NCI-H524 treated with DMSO at 0.1 percent for 48 hours (cell line): ENCODE results near the gene ENSA.
"Not testable (repeated sequence)": the region's sequence is repeated elsewhere in the genome, so short reads cannot be mapped to it uniquely, and the experiment has no call there.

Experiments used
- DNase-seq: peaks from one replicate; lab custom pipeline; 2025; lab: John Stamatoyannopoulos, UW

The ENSA gene

GRCh38 chr1:150629115-150629928 is at the start of gene ENSA:
Gene ENSA (minus strand): TSS chr1:150629612. CDS start chr1:150629470, 142 bp downstream.
- peak; percentile 89 for DNase-seq

DNA sequence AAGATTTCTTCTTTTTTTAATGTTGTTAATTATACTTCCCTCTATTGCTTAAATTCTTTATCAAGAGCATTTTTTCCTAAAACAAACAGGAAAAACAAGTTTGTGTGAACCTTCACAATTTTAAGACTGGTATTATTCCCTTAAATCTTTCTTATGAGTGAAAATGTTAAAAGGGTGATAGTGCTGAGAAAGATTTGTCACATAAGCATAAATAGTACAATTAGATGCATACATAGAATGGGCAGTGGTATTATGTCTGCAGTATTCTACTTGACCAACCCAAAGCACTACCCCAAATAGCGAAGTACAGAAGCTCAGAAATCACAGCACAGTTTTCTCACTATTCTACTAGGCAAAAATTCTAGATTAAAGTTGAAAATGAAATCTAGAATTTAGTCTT is 49.6 kb upstream of the ENSA start:
- no peak for DNase-seq

DNA sequence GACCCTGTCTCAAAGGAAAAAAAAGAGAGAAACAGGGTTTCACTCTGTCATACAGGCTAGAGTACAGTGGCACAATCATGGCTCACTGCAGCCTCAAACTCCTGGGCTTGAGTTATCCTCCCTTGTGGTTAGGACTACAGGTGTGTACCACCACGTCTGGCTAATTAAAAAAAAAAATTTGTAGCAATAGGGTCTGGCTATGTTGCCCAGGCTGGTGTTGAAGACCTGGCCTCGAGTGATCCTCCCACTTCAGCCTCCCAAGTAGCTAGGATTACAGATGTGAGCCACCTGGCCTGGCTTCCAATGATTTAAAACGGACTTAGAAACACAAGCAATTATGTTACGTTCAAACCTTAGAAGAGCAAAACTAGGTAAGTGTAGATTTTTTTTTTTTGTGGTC is 45.5 kb upstream of the ENSA start:
- no peak for DNase-seq

DNA sequence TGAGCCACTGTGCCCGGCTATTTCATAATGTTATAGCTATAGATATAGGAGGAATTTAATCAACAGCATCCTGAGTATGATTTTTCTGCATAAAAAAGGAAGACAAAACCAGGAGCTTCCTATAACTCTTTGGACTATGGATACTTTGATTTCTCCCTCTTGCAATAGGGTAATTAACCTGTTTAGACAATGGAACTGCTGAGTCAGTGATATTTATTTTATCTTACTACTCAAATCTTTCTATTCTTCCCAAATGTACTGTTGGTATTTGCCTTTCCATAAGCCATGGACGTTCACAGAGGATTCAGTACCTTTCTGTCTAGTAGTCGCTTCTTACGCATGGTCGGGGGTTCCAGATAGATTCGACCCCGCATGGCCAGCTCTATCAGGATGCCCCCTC is 33.9 kb upstream of the ENSA start:
- no peak for DNase-seq

DNA sequence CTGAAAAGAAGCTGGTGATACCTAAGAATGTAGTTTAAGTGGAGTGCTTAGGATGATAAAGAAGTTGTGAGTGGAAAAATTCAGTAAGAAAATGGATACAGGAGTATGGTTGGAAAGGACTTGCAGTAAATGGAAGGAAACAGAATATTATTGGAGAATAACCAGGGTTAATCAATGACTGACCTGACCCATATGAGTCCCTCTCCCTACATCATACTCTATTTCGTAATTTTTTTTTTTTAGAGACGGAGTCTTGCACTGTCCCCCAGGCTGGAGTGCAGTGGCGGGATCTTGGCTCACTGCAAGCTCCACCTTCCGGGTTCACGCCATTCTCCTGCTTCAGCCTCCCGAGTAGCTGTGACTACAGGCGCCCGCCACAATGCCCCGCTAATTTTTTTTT is 33.4 kb upstream of the ENSA start:
- DNase-seq, result no peak

DNA sequence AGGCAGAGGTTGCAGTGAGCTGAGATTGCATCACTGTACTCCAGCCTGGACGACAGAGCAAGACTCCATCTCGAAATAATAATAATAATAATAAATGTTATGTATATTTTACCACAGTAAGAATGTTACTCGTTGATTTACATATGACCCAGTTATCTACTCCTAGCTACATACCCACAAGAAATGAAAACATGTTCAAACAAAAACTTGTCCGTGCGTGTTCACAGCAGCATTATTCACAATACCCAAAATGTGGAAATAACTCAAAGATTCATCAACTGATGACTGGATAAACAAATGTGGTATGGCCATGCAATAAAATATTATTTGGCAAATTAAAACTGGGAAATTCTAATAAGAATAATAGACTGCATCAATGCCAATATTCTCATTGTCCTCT is 31.7 kb upstream of the ENSA start:
- DNase-seq, result no peak

- no peak for DNase-seq
Measured at GRCh38 chr1:150660584-150660983, 31.2 kb upstream of the ENSA start.

GRCh38 chr1:150657064-150657463 is 27.7 kb upstream of the ENSA start:
- DNase-seq, result not testable (repeated sequence)

- not testable (repeated sequence) for DNase-seq
Measured at GRCh38 chr1:150654635-150655034, 25.2 kb upstream of the ENSA start.

DNA sequence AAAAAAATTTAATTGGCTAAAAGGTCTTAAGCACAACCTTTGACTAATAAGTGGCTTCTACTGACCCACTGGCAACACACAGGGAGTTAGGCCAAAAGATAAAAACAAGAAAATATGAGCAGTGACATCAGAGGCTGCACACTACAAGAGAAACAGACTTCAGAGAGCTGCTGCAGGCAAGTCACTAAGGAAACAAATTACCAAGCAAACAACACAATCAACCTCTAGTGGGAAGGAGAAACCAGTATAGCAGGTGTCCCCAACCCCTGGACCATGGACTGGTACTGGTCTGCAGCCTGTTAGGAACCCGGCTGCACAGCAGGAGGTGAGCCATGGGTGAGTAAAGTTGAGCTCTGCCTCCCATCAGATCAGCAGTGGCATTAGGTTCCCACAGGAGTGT is 20.8 kb upstream of the ENSA start:
- no peak for DNase-seq

DNA sequence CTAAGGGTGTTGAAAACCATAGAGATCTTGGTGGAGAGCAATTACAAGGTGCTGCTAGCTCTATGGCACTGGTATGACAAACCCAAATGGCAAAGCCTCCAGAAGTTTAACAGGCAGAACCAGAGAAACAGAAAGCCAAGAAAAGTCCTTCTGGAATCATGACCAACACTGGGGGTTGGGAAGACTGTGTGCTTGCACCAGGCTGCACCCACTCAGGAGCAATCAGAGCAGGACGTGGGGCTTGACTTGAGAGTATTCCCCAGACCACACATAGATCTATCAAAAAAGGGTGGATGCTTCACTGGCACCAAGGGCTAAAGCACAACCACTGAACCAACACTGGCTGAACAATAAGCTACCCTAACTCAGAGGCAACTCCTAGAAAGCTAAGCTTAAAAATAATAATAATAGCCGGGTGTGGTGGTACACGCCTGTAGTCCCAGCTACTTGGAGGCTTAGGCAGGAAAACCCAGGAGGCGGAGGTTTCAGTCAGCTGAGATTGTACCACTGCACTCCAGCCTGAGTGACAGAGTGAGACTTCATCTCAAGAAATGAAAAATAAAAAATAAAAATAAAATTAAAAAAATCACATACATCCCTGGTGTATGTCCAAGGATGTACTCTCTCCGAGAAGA is 20.1 kb upstream of the ENSA start:
- no peak for DNase-seq

DNA sequence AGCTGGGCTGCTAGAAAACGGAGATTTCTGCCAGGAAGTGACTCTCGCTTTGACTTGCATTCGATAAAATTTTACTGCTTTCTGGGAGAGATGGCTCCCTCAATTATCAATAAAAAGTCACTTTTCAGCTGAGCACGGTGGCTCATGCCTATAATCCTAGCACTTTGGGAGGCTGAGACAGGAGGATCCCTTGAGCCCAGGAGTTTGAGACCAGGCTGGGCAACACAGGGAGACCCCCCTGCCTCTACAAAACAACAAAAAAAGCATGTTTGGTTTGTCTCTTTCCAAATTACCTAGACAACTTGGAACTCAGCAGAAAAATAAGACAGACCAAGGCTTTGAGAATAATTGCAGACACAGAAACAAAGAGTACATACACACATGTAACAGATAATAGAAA is 12.9 kb upstream of the ENSA start:
- DNase-seq, result no peak

GRCh38 chr1:150641126-150641815 is 11.9 kb upstream of the ENSA start:
- DNase-seq, result not testable (repeated sequence)

GRCh38 chr1:150638430-150638829 is 9.0 kb upstream of the ENSA start:
- DNase-seq, result not testable (repeated sequence)

DNA sequence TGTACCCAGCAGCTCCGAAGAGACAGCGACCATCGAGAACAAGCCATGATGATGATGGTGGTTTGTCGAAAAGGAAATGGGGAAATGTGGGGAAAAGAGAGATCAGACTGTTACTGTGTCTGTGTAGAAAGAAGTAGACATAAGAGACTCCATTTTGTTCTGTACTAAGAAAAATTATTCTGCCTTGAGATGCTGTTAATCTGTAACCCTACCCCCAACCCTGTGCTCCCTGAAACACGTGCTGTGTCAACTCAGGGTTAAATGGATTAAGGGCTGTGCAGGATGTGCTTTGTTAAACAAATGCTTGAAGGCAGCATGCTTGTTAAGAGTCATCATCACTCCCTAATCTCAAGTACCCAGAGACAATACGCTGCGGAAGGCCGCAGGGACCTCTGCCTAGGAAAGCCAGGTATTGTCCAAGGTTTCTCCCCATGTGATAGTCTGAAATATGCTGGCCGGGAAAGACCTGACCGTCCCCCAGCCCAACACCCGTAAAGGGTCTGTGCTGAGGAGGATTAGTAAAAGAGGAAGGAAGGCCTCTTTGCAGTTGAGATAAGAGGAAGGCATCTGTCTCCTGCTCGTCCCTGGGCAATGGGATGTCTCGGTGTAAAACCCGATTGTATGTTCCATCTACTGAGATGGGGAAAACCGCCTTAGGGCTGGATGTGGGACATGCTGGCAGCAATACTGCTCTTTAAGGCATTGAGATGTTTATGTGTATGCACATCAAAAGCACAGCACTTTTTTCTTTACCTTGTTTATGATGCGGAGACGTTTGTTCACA is 5.6 kb upstream of the ENSA start:
- DNase-seq, result not testable (repeated sequence)

DNA sequence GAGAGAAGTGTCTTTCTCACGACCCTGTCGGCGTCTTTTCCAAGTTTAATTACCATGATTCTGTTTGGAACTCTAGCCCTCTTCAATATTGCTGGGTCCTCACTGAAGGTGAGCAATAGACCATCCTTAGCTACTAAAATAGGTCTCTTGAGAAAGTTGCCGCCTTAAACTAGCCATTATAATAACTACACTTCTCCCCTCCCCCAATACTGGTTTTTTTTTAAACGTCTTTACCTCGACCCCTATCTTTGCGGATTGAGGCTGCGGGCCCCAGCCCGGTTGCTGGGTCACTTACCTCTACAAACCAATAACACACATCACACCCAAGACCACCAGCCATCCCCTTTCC is 672 bp downstream of the ENSA start:
- DNase-seq, result no peak

DNA sequence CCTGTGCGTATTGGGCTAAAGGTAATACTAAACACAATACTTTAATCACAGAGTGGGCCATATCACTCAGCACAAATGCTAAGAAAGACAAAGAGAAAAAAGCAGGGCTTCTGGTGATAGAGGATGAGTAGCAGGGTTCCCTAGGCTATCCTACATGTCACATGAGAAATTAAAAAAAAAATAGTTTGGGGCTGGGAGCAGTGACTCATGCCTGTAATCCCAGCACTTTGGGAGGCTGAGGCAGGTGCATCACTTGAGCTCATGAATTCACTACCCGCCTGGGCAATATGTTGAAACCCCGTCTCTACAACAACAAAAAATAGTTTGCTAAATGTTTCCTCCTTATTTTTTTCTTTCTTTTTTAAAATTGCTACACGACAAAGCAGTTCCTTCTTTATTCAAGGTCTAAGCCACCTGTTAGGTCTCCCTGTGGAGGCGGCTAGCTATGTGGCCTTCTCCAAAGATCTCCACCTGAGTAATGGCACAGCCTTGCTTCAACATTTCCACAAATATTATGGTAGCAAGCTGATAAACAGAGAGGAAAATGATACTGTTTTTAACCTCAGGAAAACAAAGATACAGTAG is 1.5 kb downstream of the ENSA start:
- no peak for DNase-seq

DNA sequence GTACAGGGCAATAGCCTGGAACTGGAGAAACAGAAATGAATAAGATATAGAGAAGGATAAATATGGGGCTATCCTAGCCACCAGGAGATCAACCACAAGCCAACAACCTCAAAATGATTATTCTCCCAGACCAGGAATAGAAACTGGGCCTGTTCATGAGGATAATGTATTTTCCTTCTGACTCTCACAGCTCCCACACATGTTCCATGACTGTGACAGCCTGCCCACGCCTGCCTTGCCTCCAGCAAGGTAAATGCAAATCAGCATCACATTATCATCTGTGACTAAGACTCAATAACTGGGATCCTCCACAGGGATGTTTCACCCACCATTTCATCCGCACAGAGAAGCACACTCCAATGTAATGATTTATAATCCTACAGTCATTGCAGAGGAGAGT is 3.3 kb downstream of the ENSA start:
- DNase-seq, result no peak

DNA sequence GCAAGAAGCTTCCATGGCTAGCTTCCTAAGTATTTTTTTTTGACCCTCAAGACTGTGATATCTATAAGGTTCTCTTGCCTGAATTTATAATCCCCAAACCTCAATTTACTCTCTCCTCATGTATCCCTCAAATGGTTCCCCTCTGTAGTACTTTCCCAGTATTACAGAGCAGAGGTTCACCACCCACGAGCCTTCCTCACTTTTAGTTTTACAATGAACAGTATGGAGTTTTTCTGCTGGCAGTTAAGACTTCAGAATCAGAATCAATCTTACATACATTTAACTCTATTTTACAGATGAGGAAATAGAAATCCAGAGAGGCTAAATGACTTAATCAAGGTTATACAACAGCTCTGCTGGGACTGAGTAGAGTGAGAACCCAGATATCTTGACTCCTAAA is 4.9 kb downstream of the ENSA start:
- DNase-seq, result not testable (repeated sequence)

DNA sequence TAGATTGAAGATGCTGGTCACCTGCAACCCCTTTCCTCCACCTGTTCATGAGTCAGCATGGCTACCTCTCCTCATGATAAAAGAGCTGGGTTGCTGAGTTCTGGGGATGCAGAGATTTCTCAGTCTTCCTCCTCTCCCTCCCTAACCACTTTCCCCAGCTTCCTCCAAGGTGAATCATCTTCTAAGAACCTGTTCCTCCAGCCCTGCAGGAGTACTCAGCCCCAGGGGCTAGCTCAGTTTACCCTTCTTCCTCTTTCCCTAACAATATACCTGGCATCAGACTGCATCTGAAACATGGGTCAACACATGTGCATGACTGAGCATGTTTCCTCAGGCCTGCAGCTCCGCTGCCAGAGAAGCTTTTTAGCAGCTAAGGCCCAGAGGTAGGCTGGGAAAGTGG is 5.3 kb downstream of the ENSA start:
- DNase-seq, result not testable (repeated sequence)

DNA sequence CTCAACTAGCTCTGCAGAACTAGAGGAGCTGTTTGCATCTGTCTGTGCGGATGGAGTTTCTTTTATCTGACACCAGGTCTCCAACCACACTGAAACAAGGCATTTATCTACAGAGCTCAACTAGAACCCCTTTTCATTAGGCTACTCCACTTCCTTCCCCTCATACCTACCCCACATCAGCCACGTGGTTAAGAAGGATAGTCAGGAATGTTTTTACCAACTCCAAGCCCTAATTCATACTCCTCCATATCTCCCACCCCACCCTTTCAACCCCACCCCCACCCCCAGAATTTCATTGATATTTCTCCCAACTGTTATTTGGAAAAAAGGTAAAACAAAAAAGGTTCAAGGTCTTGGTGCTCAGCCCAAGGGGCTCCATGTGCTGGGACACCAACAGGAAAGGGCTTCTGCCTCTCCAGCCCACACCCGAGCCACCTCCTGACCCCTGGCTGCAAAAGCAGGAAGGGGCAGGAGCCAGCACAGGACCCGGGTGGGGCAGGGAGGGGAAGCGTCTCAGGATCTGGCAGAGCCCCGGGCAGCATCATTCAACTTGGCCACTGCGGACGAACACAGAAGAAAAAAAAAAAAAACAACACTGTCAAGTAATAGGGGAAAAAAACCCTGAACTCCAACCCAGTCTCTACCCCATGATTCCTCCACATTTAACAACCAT is 7.0 kb downstream of the ENSA start:
- no peak for DNase-seq
